NCI-H1417 (cell line): ENCODE data around the gene COL6A2.
"Not testable (repeated sequence)": the region's sequence is repeated elsewhere in the genome, so short reads cannot be mapped to it uniquely, and the experiment has no call there.

Experiments used
- DNase-seq, 3 experiments: peaks; one replicate each; lab custom pipeline; 2025; lab: John Stamatoyannopoulos, UW

COL6A2 gene

DNA sequence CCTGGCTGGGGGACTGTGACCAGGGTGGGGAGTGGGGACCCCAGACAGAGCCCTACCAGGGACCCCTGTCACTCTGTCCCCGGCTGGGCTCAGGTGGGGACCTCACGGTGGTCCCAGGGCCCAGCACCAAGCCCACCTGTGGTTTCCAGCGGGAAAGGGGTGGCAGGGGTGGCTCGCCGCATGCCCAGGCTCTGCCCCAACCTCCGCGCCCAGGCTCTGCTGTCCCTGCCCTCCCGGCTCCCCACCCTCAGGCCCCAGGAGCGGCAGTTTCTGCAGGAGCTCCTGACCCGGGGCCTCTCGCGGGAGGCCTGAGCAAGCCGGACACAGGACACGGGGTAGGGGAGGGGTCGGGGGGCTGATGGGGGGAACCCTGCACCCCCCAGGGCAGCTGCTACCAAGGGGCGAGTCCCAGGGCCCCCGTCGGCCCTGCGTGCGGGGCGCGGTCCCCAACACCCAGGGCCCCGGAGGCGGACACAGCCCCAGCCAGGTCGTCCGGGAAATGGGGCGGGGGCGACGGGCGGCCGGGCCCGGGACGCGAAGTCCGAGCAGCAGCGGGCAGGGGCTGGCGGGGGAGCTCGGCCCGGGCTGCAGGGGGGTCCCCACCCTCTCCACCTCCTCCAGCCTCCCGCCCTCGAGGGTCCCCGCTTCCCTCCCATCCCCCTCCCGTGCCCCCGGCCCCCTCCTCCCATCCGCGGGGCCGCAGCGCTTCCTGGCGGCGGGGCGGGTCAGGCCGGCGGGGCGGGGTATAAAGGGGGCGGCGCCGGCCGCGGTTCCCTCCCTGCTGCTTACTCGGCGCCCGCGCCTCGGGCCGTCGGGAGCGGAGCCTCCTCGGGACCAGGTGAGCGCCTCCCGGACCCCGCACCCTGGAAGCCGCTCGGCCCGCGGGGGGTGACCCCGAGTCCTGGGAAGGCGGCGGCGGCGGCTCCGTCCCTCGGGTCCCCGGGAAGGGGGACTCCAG is at the start of gene COL6A2:
Gene COL6A2, plus strand, starts transcription at position 777 of the 958 bp plus-strand sequence.
- no peak for DNase-seq

DNA sequence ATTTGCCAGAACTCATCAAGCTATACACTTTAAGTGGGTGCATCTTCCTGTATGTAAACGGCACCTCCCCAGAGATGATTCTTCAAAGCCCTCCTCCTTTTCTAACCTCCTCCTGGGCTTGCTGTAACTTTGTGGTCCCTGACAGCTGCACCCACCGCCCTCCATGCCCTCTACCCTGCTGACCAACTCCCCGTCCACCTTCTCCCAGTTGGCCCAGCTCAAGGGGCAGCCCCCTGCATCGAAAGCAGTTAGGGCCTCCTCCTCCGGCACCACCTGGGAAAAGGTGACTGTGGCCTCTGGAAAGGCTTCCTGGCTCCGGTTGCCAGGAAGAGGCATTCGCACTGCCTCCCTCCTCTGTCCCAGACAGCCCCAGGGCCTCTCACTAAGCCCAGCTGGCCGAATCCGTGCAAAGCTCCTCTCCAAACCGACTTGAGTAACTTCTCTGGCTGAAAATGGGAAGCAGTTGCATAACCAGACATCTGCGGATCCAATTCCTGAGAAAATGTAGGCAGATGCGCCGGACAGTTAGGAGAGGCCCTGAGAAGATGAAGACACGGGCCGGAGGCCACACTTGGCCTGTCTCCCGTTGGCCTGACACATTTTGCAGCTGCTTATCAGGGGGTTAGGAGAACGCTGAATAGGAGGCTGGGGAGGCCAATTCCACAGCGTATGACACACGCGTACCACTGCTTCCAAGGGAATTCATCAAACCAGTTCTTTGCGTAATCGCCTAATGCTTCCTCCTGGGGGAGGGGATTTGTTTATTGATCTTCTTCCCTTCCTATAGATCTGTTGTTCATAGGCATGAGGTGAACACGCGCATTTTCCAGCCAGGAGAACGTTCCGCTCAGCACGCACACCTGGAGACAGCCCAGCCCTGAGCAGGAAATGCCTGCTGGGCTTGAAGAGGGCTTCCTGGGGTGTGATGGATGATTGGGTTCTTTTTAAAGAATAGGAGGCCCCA is 48.7 kb upstream of the COL6A2 start:
- peak in 2 of 3 experiments; percentile 78 to 91 for DNase-seq

DNA sequence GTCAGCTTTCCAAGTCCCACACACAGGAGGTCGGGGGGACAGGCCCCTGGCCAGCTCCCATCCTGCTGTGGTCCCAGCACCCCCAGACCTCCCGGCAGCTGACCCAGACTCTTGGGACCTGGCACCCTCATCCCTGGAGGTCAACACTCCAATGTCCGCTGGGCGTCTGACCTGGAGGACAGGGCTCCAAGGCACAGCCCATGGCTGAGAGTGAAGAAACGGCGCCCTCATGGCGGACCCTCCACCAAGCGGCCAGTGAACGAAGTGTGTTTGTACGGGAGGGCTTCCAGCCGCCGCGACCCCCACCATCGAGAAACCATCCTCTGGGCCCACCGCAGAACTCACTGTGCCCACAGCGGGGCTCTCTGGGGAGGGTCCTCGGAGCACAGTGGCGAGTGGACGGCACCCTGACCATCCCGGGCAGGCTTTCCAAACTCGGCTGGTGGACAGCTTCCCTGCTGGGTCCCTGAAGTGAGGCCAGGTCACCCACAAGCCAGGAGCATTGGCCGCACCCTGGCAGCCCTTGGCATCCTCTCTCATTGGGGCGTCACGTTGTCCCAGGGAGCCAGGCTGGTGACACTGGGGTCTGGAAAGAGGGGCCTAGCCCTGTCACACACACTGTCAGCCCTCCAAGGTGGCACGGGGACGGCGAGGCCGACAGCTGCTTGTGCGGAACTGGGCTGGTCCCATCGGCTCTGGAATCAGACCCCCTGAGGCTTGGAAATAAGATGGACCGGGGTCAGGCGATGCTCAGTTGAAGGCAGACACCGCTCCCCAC is 47.8 kb upstream of the COL6A2 start:
- DNase-seq, result no peak

GRCh38 chr21:46050668-46051378 is 47.1 kb upstream of the COL6A2 start:
- no peak for DNase-seq

DNA sequence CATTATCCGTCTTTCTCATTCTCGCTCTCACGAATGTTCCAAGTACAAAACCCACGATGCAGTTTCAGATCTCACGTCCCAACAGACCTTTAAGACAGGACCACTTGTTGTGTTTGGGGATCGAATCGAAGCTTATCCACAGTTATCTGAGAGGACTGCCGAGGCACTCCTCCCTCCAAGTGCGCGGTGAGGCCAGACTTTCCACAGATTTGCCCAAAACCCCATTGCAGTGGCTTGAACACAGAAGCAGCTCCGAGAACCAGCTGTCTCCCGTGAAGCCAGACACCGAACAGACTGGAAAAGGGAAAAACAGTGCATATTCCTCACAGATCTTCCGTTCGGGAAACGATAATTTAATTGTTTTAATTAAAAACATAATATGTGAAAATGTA is 46.5 kb upstream of the COL6A2 start:
- DNase-seq, result no peak

- no peak for DNase-seq
Measured at GRCh38 chr21:46051821-46052675, 45.9 kb upstream of the COL6A2 start.

DNA sequence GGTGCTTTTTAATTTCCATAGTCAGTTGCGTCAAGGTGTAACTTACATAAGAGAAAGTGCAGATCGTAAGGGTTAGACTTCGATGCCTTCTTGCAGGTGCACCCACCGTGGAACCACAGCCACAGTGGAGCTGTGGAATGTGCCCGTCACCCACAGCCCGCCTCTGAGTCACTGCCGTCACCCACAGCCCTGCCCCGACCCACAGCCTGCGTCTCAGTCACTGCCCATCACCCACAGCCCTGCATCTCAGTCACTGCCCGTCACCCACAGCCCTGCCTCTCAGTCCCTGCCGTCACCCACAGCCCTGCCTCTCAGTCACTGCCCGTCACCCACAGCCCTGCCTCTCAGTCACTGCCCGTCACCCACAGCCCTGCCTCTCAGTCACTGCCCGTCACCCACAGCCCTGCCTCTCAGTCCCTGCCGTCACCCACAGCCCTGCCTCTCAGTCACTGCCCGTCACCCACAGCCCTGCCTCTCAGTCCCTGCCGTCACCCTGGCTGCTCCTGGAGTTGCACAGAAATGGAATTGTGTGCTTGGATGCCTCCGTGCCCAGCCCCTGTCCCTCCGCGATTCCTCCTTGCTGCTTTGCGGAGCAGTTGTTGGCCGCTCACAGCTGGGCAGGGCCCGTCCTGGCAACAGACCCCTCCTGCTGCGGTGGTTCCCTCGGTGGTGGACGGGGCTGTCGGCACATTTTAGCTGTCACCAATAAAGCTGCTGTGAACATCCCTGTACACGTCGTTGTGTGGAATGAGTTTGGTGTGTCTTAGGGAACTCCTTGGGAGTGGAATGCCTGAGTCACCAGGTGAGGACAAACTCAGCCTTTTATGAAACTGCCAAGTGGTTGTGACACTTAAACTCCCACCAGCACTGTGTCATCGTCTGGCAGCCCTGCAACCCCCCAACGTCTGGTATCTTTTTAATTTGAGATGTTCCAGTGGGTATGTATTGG is 44.9 kb upstream of the COL6A2 start:
- DNase-seq, result no peak

- DNase-seq, result no peak
Measured at GRCh38 chr21:46054031-46054430, 43.9 kb upstream of the COL6A2 start.

DNA sequence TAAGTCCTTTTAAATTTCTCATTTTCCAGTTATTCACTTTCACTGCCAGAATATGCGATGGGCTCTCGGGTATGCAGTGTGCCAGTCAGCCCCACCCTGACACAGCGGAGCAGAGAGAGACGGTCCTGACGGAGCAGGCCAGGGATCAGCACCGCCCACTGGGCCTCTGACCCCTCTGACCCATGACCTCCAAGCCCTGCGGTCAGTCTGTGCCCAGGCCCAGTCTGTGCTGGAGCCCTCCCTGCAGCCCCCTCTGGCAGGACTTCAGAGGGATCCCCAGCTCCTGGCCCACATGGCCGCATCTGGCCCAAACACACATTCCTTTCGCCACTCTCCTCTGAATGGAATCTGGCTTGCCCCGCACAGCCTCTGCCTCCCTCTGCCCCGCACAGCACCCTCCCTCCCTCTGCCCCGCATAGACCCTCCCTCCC is 43.4 kb upstream of the COL6A2 start:
- DNase-seq, result no peak

DNA sequence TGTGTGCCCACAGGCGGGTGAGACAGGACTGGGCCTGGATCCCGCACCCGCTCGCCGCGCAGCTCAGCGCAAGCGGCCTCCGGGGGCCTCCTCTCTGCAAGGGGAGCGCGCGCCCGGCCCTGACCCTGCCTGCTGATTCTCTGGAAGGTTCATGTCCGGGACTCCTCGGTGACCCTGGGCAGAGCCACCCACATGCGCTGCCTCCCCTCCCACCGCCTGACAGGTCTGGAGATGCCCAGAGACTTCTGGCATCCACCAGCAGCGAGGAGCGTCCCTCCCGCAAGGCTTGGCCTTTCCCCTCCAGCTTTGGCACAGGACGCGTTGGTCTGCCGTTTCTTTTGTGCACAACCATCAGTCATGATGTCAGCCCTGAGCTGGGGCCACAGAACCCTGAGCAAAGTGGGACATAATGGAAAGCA is 42.0 kb upstream of the COL6A2 start:
- no peak for DNase-seq

DNA sequence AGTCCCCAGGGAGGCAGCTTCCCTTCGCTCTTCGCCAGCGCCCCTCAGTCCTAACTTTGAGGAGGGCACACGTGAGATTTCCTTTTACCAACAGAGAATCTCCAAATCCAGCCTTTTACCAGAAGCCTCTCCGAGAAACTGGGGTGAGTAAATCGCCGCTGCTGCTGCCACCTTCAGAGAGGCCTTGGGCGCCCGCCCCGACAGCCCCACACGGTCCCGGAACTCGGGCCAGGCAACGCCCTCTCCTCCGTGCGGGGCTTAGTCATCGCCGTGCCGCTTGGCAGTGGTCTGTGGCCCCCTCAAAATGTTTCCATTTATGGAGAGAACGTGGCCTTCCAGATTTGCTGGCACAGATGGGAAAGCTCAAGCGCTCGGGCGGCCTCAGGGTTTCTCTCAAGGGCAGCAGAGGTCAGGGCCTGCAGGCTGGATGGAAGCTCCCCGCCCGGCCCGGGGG is 41.4 kb upstream of the COL6A2 start:
- DNase-seq, result no peak

- no peak for DNase-seq
Measured at GRCh38 chr21:46057111-46057709, 40.7 kb upstream of the COL6A2 start.

DNA sequence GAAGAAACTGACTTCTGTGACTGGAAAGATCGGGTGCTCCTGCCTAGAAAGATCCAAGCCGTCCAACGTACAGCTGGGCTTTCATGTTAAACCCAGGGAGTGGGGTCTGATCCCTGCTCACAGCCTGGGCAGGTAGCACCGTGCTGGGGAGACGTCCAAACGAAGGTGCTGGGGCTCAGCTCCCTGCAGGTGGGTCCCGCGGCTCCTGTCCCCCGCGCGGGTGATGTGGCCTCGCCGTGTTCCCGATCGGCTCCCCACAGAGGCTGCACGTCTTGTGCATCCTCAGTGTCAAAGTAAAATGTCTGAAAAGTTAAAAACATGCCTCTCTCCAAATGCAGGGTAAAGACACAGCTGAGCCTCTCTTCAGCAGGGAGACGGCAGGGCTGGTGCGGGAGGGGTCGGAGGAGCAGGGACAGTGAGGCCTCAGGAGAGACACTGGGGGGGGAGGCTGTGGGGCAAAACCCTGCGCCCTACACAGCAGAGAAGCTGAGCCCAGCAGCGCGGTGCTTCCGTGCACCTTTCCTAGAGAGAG is 40.1 kb upstream of the COL6A2 start:
- DNase-seq, result no peak

DNA sequence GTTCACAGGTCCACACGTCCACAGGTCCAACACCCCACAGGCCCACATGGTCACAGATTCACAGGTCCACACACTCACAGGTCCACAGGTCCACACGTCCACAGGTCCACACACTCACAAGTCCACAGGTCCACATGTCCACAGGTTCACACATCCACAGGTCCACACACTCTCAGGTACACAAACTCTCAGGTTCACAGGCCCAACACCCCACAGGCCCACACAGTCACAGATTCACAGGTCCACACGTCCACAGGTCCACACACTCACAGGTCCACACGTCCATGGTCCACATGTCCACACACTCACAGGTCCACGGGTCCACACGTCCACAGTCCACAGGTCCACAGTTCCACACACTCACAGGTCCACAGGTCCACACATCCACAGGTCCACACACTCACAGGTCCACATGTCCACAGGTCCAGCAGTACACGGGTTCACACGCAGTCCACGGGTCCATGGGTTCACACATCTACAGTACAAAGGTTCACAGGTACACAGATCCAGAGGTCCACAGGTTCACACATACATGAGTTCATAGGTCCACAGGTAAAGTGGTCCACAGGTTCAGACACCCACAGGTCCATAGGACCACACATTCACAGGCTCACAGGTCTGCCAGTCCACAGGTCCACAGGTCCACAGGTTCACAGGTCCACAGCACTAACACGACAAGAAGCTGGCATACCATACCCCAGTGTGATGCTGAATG is 39.3 kb upstream of the COL6A2 start:
- DNase-seq, result no peak

DNA sequence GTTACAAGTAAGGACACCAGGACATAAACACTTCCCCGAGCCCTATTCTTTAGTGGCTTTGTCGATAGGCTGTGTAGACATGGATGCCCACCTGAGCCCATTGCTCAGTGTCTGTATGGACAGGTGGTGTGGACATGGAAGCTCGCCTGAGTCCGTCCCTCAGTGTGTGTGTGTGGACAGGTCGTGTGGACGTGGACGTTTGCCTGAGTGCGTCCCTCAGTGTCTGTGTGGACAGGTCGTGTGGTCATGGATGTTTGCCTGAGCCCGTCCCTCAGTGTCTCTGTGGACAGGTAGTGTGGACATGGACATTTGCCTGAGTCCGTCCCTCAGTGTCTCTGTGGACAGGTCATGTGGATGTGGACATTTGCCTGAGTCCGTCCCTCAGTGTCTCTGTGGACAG is 38.7 kb upstream of the COL6A2 start:
- no peak for DNase-seq

DNA sequence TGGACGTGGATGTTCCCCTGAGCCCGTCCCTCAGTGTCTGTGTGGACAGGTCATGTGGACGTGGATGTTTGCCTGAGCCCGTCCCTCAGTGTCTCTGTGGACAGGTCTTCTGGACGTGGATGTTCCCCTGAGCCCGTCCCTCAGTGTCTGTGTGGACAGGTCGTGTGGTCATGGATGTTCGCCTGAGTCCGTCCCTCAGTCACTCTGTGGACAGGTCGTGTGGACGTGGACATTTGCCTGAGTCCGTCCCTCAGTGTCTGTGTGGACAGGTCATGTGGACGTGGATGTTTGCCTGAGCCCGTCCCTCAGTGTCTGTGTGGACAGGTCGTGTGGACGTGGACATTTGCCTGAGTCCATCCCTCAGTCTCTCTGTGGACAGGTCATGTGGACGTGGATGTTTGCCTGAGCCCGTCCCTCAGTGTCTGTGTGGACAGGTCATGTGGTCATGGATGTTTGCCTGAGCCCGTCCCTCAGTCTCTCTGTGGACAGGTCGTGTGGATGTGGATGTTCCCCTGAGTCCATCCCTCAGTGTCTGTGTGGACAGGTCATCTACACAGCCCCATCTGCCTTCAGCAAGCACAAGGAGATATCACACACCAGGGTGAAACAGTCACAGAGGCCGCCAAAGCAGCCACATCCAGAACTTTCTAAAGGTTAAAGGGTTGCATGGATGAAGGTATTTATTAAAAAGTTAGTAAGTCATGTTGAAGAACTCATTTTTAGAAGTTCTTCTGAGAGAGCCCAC is 38.0 kb upstream of the COL6A2 start:
- not testable (repeated sequence) for DNase-seq

DNA sequence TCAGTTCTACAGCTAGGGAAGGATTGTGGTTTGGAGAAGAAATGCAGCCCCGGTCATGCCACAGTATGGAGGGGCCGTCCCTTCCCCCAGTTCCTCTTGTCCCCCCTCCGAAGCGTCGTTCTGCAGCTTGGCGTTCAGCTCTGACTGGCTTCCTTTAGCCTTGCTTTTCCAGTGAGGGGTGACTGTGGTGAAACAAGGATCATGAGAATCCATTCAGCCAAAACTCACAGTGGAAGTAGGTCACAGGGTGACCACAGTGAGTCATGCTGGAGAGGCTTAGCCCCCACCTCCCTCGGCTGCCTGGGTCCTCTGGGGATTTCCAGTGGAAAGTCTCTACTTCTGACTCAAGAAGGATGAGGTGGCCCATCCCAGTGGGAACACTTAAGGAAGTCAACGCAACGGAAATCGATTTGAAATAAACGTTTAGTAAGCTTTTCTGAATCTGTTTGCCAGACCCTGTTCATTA is 37.3 kb upstream of the COL6A2 start:
- DNase-seq, result no peak
